GM12878 (cell line): ENCODE results near the gene SMIM22. TPM values are rescaled to one million over a fixed set of nuclear protein-coding genes. Genes with fewer than 3 reads are reported as not detected.

Experiments used
- ATAC-seq: fragments of 200-7000 bp; cut with Tn5 transposase; 3 replicates; pipeline ENCODE4 v1.9.1; 2020; ENCODE audit warnings: mild to moderate bottlenecking, moderate library complexity
- BruUV-seq: library from RNA; stranded (reverse); fragments of 400-500 nt; replicated peaks from 2 replicates; lab custom pipeline; 2021; lab: Mats Ljungman, UMichigan
- CTCF ChIA-PET: fragments of 300-600 bp; sonication (Branson Sonifier 250); formaldehyde crosslinking; extraction: SDS; loops from one replicate; lab custom pipeline; 2021; ENCODE audit warnings: inconsistent platforms; lab: Yijun Ruan, JAX
- POLR2A ChIA-PET: fragments of 350-600 bp; formaldehyde crosslinking; extraction: SDS; loops from one replicate; lab custom pipeline; 2021; ENCODE audit warnings: inconsistent platforms; lab: Charles Lee
- RAD21 ChIA-PET: fragments of 300-600 bp; sonication (Branson Sonifier 250); formaldehyde crosslinking; loops from one replicate; lab custom pipeline; 2023; ENCODE audit warnings: antibody characterized with exemption; ENCODE audit not compliant: unreplicated experiment; lab: Charles Lee
- SMC1A ChIA-PET: fragments of 300-600 bp; sonication (Branson Sonifier 250); formaldehyde crosslinking; loops from one replicate; lab custom pipeline; 2023; ENCODE audit not compliant: unreplicated experiment, uncharacterized antibody; lab: Charles Lee
- DNase-seq: peaks from one replicate; pipeline ENCODE4 v3.0.0-alpha.2; 2011; ENCODE audit warnings: low read depth, low spot score
- FAIRE-seq: peaks from 3 replicates; lab custom pipeline; 2011; peaks lifted over from hg19 to GRCh38; lab: Jason Lieb, UNC
- H2AFZ ChIP-seq: 2 replicates; pipeline ENCODE4 v1.6.0; 2011; ENCODE audit warnings: low read depth, low read length, control low read depth; ENCODE audit not compliant: control insufficient read depth
- H3K27ac ChIP-seq: 2 replicates; pipeline ENCODE4 v1.5.1; 2011; ENCODE audit warnings: control low read depth; ENCODE audit not compliant: control insufficient read depth, insufficient read depth
- H3K27me3 ChIP-seq, 2 experiments: replicated peaks in 1 of 2; 2 replicates each; pipeline versions ENCODE4 v1.6.0 to v1.6.1; 2011; ENCODE audit warnings: low read length in 1 of 2; ENCODE audit not compliant: control insufficient read depth in 2 of 2, insufficient read depth in 2 of 2
- H3K36me3 ChIP-seq, 2 experiments: 2 replicates each; pipeline ENCODE4 v1.5.1; 2011; ENCODE audit warnings: low read length in 1 of 2; ENCODE audit not compliant: control insufficient read depth in 2 of 2, insufficient read depth in 2 of 2
- H3K4me1 ChIP-seq: 2 replicates; pipeline ENCODE4 v1.6.1; 2011; ENCODE audit warnings: mild to moderate bottlenecking, low read length, moderate library complexity, mixed read lengths; ENCODE audit not compliant: control insufficient read depth, insufficient read depth
- H3K4me2 ChIP-seq: 2 replicates; pipeline ENCODE4 v1.6.0; 2011; ENCODE audit warnings: control low read depth; ENCODE audit not compliant: control insufficient read depth, insufficient read depth
- H3K4me3 ChIP-seq: fragments of 200-600 bp; sonication (generic); 2 replicates; pipeline ENCODE4 v1.5.1; 2016
- H3K79me2 ChIP-seq: 2 replicates; pipeline ENCODE4 v1.6.0; 2011; ENCODE audit warnings: low read length; ENCODE audit not compliant: control insufficient read depth, insufficient read depth
- H3K9ac ChIP-seq: 2 replicates; pipeline ENCODE4 v1.8.0; 2011; ENCODE audit warnings: low read length, control low read depth, mixed read lengths; ENCODE audit not compliant: control insufficient read depth, insufficient read depth
- H3K9me3 ChIP-seq: replicated peaks from 3 replicates; pipeline ENCODE4 v1.5.1; 2011; ENCODE audit warnings: mild to moderate bottlenecking, low read length; ENCODE audit not compliant: control insufficient read depth, insufficient read depth
- H4K20me1 ChIP-seq: 2 replicates; pipeline ENCODE4 v1.6.0; 2011; ENCODE audit not compliant: control insufficient read depth, insufficient read depth
- ASH2L ChIP-seq: fragments of 300-600, 200-600 bp; sonication (generic); IDR thresholded peaks from 2 replicates; pipeline ENCODE4 v1.6.1; 2017; ENCODE audit warnings: low read depth, mild to moderate bottlenecking, borderline replicate concordance
- CBFB ChIP-seq: IDR thresholded peaks from 2 replicates; pipeline ENCODE4 v1.6.1; 2016; ENCODE audit warnings: antibody characterized with exemption, low read depth
- GABPA ChIP-seq: IDR thresholded peaks from 2 replicates; pipeline ENCODE4 v1.6.1; 2014; ENCODE audit warnings: antibody characterized with exemption, low read depth, mild to moderate bottlenecking, inconsistent platforms
- IRF4 ChIP-seq: IDR thresholded peaks from 2 replicates; pipeline ENCODE4 v1.6.1; 2011; ENCODE audit warnings: low read depth, low read length
- RCOR1 ChIP-seq: conservative IDR thresholded peaks from 2 replicates; pipeline ENCODE4 v1.6.1; 2012; ENCODE audit warnings: low read depth, low read length, improper control_type of control experiment
- RUNX3 ChIP-seq: IDR thresholded peaks from 2 replicates; pipeline ENCODE4 v1.6.1; 2012; ENCODE audit warnings: low read length, inconsistent platforms
- SPI1 ChIP-seq: IDR thresholded peaks from 2 replicates; pipeline ENCODE4 v1.6.1; 2011; ENCODE audit warnings: low read depth, mild to moderate bottlenecking, low read length, moderate library complexity, borderline replicate concordance; ENCODE audit not compliant: insufficient read depth
- SREBF1 ChIP-seq: IDR thresholded peaks from 2 replicates; pipeline ENCODE4 v1.6.1; 2012; ENCODE audit warnings: mild to moderate bottlenecking, low read length
- SREBF2 ChIP-seq: IDR thresholded peaks from 2 replicates; pipeline ENCODE4 v1.6.1; 2012; ENCODE audit warnings: mild to moderate bottlenecking, low read length
- TBL1XR1 ChIP-seq: IDR thresholded peaks from 2 replicates; pipeline ENCODE4 v1.6.1; 2012; ENCODE audit warnings: low read depth, low read length, improper control_type of control experiment
- ZNF384 ChIP-seq: IDR thresholded peaks from 2 replicates; pipeline ENCODE4 v1.6.1; 2012; ENCODE audit warnings: low read depth, mild to moderate bottlenecking, low read length, improper control_type of control experiment, borderline replicate concordance
- WGBS: methylation state at CpG from one replicate; pipeline ENCODE4 v1.1.6; 2016; ENCODE audit warnings: low lambda C conversion rate; ENCODE audit not compliant: insufficient replicate concordance, insufficient coverage; ENCODE audit errors: missing lambda C conversion rate; 5-methylcytosine and 5-hydroxymethylcytosine counted together
- in situ Hi-C: fragments of 300-500 bp; cut with MboI; formaldehyde crosslinking; loops from 9 replicates; pipeline ENCODE4 v1.14.3; 2018; ENCODE audit warnings: mixed read lengths
- intact Hi-C: fragments of 100-400 bp; cut with micrococcal nuclease; formaldehyde crosslinking; loops from one replicate; pipeline ENCODE4 v1.14.2; 2022; ENCODE audit not compliant: unreplicated experiment
- polyA plus RNA-seq, 11 experiments: library from polyadenylated mRNA; depleted of rRNA in 4 of 11; unstranded in 6 of 11; stranded (reverse) in 5 of 11; fragments of >200 nt; fragmentation: Nextera tagmentation in 4 of 11; fragmentation: Illumina TruSeq in 1 of 11; extraction: Ambion mirVana in 4 of 11; extraction: Trizol in 1 of 11; gene quantifications; 1 replicate in 1 of 11; 2 replicates in 10 of 11; pipeline versions ENCODE4 v1.2.1 to v1.2.3, GENCODE V29; 2011 to 2016; ENCODE audit warnings: inconsistent platforms in 2 of 11, missing spikeins in 2 of 11, low read depth in 1 of 11
- total RNA-seq, 4 experiments: library from RNA; depleted of rRNA in 3 of 4; stranded (reverse); fragments of >200 nt in 3 of 4; fragmentation: Illumina TruSeq in 1 of 4; extraction: Trizol in 1 of 4; gene quantifications; 2 replicates each; pipeline versions ENCODE4 v1.2.1 to v1.2.3, GENCODE V29; 2013 to 2021
- TF ChIP-seq, protein P1 (sequence below): IDR thresholded peaks from 2 replicates; pipeline ENCODE4 v1.6.1; 2011; ENCODE audit warnings: low read depth, low read length, improper control_type of control experiment, borderline replicate concordance
- TF ChIP-seq, protein P2 (sequence below): fragments of 450-650 bp; IDR thresholded peaks from 2 replicates; pipeline ENCODE4 v1.6.1; 2014; ENCODE audit warnings: mild to moderate bottlenecking

Gene SMIM22
- total and polyA plus RNA-seq, 10 of the 15 experiments (the other 5 are each of a cell fraction or from before 2014, with no cell fraction given), result 0.83 TPM; not detected in 9

DNA sequence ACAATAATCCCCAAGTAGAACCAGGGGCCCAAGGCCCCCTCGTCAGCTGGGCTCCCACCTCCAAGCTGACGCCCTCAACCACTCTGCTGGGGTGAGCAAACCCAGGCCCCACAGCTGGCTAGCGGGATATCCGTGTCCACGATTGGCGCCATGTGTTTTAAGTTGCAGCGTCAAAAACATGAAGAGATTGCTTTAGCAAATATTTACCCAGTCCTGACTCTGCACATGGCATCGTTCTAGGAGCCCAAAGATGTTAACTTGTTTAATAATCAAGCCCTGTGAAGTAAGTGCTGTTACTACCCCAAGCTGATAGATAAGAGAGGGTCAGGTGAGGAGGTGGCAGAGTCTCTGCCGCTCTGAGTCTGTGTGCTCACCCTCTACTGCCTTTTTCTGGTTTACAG lies 6.7 kb upstream of the SMIM22 start:
- Histone ChIP-seq H3K4me2 (no peak overlapping the region), H3K9ac (no peak overlapping the region), H3K27ac (no peak overlapping the region), H3K4me1 (no peaks in the 10 kb centered on the region), H4K20me1 (no peaks in the 10 kb centered on the region), H3K9me3 (no peaks in the 10 kb centered on the region), H2AFZ (no peak overlapping the region), H3K79me2 (no peaks in the 10 kb centered on the region), H3K36me3 (no peaks in the 10 kb centered on the region), H3K4me3 (no peak overlapping the region), H3K27me3 (no peaks in the 10 kb centered on the region)
- intact Hi-C loops (no loop called here), in situ Hi-C loops (no loop called here)
- 50% methylated on average over 9 of the region's 9 CpGs for WGBS
- TF ChIP-seq TBL1XR1 (no peak), CBFB (no peak), ASH2L (no peak), ZNF384 (no peak), SREBF1 (no peak), SREBF2 (no peak), RCOR1 (no peak), IRF4 (no peak), SPI1 (no peak), RUNX3 (no peak), GABPA (no peak)
- TF ChIP-seq, protein P1, sequence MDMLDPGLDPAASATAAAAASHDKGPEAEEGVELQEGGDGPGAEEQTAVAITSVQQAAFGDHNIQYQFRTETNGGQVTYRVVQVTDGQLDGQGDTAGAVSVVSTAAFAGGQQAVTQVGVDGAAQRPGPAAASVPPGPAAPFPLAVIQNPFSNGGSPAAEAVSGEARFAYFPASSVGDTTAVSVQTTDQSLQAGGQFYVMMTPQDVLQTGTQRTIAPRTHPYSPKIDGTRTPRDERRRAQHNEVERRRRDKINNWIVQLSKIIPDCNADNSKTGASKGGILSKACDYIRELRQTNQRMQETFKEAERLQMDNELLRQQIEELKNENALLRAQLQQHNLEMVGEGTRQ, result no peak
- TF ChIP-seq, protein P2, sequence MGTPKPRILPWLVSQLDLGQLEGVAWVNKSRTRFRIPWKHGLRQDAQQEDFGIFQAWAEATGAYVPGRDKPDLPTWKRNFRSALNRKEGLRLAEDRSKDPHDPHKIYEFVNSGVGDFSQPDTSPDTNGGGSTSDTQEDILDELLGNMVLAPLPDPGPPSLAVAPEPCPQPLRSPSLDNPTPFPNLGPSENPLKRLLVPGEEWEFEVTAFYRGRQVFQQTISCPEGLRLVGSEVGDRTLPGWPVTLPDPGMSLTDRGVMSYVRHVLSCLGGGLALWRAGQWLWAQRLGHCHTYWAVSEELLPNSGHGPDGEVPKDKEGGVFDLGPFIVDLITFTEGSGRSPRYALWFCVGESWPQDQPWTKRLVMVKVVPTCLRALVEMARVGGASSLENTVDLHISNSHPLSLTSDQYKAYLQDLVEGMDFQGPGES, result no peak
- FAIRE-seq, result no peak
- SMC1A ChIA-PET, result no interaction called here
- POLR2A ChIA-PET, result no interaction called here
- no peak for DNase-seq
- RAD21 ChIA-PET, result no interaction called here
- no peak for ATAC-seq
- no TSS peak for BruUV-seq
- CTCF ChIA-PET, result interaction anchor here (1.1 kb wide), 1 partner anchor 54 kb away, joined by 3 read pairs; the partner anchor contains the start of genes ANKS3 and DNAAF8
